NK-92 (cell line): Measurements from ENCODE around the gene PTPRD.

Source experiments
- DNase-seq: peaks from one replicate; lab custom pipeline; 2025; ENCODE audit not compliant: unreplicated experiment; lab: John Stamatoyannopoulos, UW

Gene PTPRD

GRCh38 chr9:10062629-10063395 lies 550.0 kb downstream of the PTPRD start:
- DNase-seq, result no peak

- DNase-seq, result no peak
Measured at GRCh38 chr9:10059044-10059443, 553.8 kb downstream of the PTPRD start.

DNA sequence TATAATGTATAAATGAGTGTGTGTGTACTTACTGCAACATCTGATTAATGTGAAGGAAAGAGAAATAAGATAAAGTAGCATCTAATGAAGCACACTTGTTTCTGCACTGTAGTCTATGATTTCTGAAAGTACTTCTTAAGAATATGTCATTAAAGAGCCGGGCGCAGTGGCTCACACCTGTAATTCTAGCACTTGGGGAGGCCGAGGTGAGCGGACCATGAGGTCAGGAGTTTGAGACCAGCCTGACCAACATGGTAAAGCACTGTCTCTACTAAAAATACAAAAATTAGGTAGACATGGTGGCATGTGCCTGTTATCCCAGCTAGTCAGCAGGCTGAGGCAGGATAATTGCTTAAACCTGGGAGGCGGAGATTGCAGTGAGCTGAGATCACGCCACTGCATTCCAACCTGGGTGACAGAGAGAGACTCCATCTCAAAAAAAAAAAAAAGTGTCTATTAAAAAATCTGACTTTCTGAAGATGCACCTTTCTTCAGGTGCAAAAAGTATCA lies 556.9 kb downstream of the PTPRD start:
- DNase-seq, result no peak

- DNase-seq, result no peak
Measured at GRCh38 chr9:10054456-10054855, 558.3 kb downstream of the PTPRD start.

DNA sequence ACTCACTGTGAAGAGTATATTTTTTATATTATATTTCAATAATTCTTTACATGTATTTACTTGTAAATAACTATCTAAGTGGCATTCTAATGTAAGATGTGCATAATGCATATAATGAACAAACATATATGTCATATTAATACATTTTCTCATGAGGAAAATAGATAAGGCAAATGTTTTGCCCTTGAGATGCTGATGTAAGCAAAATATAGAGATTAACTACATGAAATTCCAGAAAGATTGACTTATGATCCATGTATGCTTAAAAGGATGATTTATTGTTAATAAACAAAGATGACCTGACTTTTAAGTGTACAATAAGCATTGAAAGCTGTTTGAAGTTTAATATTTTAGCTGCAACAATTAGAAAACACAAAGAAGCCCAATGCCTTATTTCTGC lies 559.9 kb downstream of the PTPRD start:
- DNase-seq, result no peak

- no peak for DNase-seq
Measured at GRCh38 chr9:10052181-10052580, 560.6 kb downstream of the PTPRD start.

DNA sequence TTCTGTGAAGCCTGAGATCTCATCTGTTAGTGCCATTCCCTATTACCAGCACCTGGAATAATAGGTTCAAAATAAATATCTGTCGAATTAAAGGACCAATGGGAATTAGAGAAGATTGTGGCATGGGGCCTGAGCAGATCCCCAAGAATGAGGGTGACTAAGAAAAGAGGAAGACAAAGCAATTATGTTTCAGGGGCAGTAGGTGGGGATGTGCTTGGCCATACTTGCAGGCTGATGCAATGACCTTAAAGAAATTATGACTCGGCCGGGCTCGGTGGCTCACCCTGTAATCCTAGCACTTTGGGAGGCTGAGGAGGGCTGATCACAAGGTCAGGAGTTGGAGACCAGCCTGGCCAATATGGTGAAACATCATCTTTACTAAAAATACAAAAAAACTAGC lies 562.8 kb downstream of the PTPRD start:
- no peak for DNase-seq

GRCh38 chr9:10048994-10049393 lies 563.8 kb downstream of the PTPRD start:
- no peak for DNase-seq

DNA sequence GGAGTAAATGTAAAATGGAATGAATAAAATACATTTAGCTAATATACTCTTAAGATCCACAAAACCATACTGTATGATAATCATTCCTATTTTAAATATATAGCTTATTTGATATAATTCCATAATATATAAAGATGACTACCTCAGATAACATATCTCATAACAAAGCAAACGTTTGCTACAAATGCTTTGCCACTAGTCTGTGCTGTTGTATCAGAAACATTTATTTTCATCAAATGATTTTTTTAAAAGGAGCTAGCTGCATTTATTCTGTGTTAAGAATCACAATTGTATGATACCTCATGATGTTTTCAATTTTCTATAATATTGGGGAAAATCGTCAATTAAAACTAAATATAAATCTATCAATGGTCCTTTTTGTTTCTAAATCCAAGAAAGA lies 567.2 kb downstream of the PTPRD start:
- no peak for DNase-seq

- no peak for DNase-seq
Measured at GRCh38 chr9:10041726-10042229, 571.0 kb downstream of the PTPRD start.

GRCh38 chr9:10036095-10036494 lies 576.7 kb downstream of the PTPRD start:
- DNase-seq, result no peak

GRCh38 chr9:10032166-10032565 lies 580.6 kb downstream of the PTPRD start:
- DNase-seq, result no peak

DNA sequence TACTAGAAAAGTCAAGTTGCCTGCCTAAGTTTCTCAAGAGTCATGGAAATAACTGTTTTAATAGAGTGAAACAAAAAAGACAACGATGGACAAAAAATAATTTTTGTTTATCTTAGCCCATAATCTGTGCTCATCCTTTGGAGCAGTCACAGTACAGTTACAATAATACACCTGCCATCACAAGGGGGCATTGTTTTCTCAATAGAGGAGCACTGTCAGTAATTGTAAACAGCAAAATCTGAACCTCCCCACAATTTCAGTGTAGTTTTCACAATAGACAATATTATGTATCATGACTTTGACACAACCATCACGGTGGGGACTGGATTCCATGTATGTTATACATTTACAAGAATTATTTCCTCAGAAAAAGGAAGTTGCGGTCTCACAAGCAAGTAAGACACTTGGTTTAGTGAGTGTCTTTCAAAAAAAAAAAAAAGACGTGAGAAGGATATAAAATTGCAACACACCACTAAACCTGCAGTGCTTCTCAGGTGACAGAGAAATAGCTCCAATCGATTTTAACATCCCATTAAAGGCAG lies 586.3 kb downstream of the PTPRD start:
- DNase-seq, result no peak

DNA sequence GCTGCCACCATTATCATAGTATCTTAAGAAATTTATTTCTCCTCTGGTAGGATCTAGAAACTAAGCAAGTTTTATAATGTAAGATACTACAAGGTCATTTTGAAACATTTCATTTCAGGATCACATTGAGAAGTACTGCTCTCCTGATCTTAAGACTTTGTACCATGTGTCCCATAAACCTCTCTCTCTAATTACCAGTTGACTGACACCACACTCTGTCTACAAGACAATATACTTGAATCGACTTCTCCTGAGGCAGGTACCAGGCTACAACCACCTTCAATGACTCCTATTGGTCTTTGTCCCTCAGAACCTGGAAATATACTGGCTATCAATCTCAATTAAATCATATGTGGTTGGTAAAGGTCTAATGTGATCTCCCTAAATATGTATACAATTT lies 597.0 kb downstream of the PTPRD start:
- DNase-seq, result no peak

DNA sequence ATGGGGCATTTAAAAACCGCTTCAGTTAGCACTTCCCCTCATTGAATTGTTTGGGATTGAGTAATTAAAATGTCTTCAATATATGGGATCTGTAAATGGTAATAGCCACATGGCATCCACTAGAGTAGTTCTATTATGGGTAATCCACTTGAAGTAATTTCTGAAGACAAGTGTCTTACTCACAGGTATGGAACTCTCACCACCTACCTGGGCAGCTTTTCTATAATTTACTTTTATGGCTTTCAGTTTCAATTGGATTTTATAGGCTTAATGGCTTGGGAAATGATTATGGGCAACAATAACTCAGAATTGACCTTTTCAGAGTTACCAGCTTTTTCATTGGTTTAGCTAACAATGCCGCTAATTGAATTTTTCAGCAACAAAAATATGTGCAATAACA lies 597.9 kb downstream of the PTPRD start:
- DNase-seq, result no peak

DNA sequence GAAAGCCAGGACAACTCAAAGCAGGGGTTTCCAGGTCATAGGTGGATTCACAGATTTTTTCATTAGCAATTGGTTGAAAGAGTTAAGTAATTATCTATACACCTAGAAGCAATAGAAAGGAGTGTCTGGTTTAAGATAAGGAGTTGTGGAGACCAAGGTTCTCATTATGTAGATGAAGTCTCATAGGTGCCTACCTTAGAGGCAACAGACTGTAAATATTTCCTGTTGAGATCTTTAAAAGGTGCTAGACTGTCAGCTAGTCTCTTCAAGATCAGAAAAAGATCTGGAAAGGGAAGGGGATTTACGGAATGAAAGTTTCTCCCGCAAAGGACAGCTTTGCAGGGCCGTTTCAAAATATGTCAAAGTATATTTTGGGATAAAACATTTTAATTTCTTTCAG lies 603.4 kb downstream of the PTPRD start:
- no peak for DNase-seq

DNA sequence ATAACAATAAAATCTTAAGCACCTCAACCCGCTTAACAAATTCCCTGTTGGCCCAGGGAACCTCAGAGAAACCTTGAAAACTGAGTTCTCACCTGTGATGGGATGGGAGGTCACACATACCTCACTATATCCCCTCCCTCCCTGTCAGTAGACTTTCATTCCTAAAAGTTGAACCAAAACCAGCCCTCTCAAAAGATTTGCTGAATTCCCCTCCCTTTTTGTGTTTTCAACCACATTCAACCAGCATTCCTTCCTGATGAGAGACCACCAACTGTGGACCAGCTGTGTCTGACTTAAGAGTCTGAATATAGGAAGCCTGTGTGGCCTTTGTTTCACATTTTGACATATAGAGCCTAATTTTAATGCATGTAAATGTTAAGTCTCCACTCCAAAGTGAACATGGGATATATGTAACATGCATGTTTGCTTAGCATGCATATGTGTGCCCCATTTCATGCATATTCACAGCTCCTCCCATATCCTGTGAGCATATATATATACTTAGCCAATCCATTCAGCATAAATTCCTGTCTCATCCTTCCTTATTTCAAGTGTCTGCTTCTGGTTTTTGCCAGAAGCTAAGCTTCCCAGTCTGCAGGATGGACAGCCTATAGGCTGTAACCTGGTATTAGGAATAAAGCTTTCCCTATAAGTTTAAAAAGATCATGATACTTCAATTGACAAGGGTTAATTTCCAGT lies 604.6 kb downstream of the PTPRD start:
- DNase-seq, result no peak

DNA sequence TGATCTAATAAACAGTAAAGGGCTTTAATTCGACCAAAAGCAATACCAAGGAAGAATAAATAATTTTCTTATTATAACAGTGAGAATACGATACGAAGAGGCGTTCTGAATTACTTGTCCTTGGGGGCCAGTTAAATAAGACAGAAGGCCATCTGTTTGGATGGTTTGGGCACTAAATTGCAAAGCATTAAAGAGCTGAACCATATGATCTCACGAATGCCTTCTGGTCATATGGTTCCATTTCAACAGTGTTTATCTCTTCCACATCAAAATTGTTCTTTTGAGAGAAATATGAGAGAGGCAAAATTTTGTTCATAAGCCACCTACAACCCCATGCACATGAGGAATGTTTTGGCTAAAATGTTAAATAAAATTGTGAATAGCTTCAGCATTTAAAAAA lies 605.4 kb downstream of the PTPRD start:
- no peak for DNase-seq

DNA sequence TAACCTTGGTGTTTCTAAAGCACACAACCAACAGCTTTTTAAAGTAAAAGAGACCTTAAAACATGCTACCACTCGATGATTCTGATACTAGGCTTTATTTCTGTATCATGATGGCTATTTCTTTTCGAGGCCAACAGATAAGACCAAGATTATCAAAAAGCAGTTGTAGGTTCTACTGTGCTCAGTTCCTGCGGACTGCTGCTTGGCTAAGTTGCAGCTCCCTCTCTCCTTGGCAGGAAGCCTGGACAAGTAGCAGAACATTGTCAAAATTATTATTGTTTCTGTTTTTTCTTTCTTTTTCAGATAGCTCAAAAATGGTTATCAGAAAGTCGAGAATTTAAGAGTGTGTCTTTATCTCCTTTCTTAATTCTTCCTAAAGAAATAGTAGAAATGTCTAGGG lies 607.6 kb downstream of the PTPRD start:
- no peak for DNase-seq

- no peak for DNase-seq
Measured at GRCh38 chr9:10003047-10003446, 609.8 kb downstream of the PTPRD start.

DNA sequence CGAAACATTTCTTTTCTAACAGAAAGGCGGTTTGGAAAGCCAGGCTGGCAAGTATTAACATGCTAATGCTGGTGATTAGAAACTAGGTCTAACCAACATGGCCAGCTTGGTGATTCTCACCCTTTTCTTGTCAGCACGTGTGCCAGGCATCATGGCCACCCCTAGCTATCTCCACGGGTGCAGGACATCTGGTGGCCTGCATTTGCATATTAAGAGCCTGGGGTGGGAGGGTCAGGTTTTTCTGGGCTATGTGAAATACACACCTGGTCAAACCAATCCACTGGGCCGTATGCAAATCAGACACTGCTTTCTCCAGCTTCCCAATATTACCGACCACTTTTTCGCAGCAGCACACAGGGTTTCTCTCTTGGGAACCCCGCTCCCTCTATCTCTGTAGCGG lies 612.1 kb downstream of the PTPRD start:
- DNase-seq, result no peak
